ENCODE results near the gene TMEM163.

DNA sequence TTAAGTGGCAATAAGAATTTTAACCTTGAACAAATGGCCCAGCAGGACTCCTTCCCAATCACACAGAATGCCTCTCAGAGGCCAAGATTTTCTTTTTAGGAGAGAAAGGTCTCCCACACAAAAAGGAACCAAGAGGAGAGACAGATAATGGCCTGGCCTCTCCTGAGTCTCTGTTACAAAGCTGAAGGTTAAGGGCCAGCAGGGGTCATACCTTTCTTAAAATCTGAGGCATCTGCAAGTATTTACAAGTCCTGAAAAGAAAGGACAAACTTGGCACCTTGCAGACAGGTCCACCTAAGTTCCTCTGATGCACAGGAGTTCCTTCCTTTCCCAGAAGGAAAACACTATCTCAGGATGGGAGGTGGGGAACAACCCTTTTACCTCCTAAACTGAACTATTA lies 142.3 kb downstream of the TMEM163 start:
- TF ChIP-seq, protein P1, sequence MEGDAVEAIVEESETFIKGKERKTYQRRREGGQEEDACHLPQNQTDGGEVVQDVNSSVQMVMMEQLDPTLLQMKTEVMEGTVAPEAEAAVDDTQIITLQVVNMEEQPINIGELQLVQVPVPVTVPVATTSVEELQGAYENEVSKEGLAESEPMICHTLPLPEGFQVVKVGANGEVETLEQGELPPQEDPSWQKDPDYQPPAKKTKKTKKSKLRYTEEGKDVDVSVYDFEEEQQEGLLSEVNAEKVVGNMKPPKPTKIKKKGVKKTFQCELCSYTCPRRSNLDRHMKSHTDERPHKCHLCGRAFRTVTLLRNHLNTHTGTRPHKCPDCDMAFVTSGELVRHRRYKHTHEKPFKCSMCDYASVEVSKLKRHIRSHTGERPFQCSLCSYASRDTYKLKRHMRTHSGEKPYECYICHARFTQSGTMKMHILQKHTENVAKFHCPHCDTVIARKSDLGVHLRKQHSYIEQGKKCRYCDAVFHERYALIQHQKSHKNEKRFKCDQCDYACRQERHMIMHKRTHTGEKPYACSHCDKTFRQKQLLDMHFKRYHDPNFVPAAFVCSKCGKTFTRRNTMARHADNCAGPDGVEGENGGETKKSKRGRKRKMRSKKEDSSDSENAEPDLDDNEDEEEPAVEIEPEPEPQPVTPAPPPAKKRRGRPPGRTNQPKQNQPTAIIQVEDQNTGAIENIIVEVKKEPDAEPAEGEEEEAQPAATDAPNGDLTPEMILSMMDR (IDR thresholded peaks at IDR 0.05): no peak
- no peak for TF ChIP-seq POLR2A (IDR thresholded peaks at IDR 0.05)
